ENCODE data around the gene BSDC1.
"Not testable (repeated sequence)": the region's sequence is repeated elsewhere in the genome, so short reads cannot be mapped to it uniquely, and the experiment has no call there.

Gene BSDC1

GRCh38 chr1:32394141-32394889, at the start of gene BSDC1:
TSS of gene BSDC1 (minus strand) at chr1:32394441. CDS start at chr1:32394414, 27 bp downstream.
- FAIRE-seq = peak; percentile 93

- not testable (repeated sequence) for FAIRE-seq
Observed at GRCh38 chr1:32441467-32441866, 47.2 kb upstream of the BSDC1 start.

GRCh38 chr1:32438777-32439176, 44.5 kb upstream of the BSDC1 start:
- FAIRE-seq = not testable (repeated sequence)

GRCh38 chr1:32438136-32438535, 43.9 kb upstream of the BSDC1 start:
- no peak for FAIRE-seq

- no peak for FAIRE-seq
Observed at GRCh38 chr1:32431736-32432400, 37.6 kb upstream of the BSDC1 start.

- FAIRE-seq = no peak
Observed at GRCh38 chr1:32427264-32427963, 33.2 kb upstream of the BSDC1 start.

GRCh38 chr1:32426489-32427255, 32.4 kb upstream of the BSDC1 start:
- FAIRE-seq = no peak

GRCh38 chr1:32421775-32422174, 27.5 kb upstream of the BSDC1 start:
- FAIRE-seq = no peak

- no peak for FAIRE-seq
Observed at GRCh38 chr1:32414186-32414886, 20.1 kb upstream of the BSDC1 start.

- no peak for FAIRE-seq
Observed at GRCh38 chr1:32413507-32414185, 19.4 kb upstream of the BSDC1 start.

- FAIRE-seq = no peak
Observed at GRCh38 chr1:32411261-32411660, 17.0 kb upstream of the BSDC1 start.

- no peak for FAIRE-seq
Observed at GRCh38 chr1:32406629-32407111, 12.4 kb upstream of the BSDC1 start.

- FAIRE-seq = no peak
Observed at GRCh38 chr1:32405672-32406467, 11.6 kb upstream of the BSDC1 start.

- FAIRE-seq = no peak
Observed at GRCh38 chr1:32404946-32405345, 10.7 kb upstream of the BSDC1 start.

- peak; percentile 27 for FAIRE-seq
Observed at GRCh38 chr1:32400876-32401631, 6.8 kb upstream of the BSDC1 start.

GRCh38 chr1:32399843-32400242, 5.6 kb upstream of the BSDC1 start:
- no peak for FAIRE-seq

GRCh38 chr1:32398401-32398800, 4.2 kb upstream of the BSDC1 start:
- no peak for FAIRE-seq

GRCh38 chr1:32396524-32396923, 2.3 kb upstream of the BSDC1 start:
- not testable (repeated sequence) for FAIRE-seq

- FAIRE-seq = no peak
Observed at GRCh38 chr1:32394890-32395432, 720 bp upstream of the BSDC1 start.

- FAIRE-seq = no peak
Observed at GRCh38 chr1:32393832-32394140, 455 bp downstream of the BSDC1 start.

All from islet of Langerhans (tissue), 1 donor.